ENCODE results near the gene CD200R1L. TPM values are rescaled to one million over a fixed set of nuclear protein-coding genes. Genes with fewer than 3 reads are reported as not detected.

Gene CD200R1L
- polyA plus RNA-seq, 1 of the 3 experiments (the other 2 are of a cell fraction): not detected

DNA sequence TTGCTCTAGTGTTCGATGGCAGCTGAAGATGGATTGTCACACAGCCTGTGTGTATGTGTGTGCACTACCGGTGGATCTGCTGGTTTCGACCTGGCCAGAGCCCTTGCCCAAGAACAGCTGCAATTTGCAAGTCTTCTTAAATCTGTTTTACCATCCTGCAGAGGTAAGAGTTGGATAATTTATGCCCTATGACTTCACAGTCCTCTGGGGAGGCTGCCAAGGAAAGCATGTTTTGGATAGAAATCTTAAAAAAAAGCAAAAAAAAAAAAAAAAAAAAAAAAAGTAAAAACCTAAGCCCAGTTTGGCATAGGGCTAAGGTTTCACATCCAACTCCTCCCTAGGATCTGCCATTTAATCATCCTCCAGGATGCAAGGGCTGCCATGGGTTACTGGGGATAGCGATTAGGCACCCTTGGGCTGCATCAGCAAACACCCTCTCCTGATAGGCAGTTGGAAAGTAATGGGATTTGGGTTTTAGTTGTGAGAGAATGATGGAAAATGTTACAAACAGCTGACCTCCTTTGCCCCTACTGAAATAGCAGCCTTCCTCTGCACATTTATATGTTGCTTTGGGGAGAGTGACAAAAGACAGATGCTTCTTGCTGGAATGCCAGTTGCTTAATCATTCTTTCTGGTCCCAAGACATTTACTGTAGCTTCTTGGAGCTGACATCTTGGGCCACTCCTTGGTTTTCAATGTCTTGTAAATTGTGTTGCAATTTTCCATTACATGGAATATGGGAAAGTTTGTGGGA is 35.4 kb downstream of the CD200R1L start (continued):
- TF ChIP-seq RXRA (IDR thresholded peaks at IDR 0.05; ENCODE audit: borderline replicate concordance, low read depth): 0 out of 2 replicates have a peak, but pooled peaks have one; percentile 16
- peak; percentile 87 for TF ChIP-seq TCF12 (IDR thresholded peaks at IDR 0.05)
- TF ChIP-seq POLR2AphosphoS5 (IDR thresholded peaks at IDR 0.05; ENCODE audit: low read depth, low read length): peak; percentile 46; the same call in 1 of the 2 replicates
- TF ChIP-seq, protein P1, sequence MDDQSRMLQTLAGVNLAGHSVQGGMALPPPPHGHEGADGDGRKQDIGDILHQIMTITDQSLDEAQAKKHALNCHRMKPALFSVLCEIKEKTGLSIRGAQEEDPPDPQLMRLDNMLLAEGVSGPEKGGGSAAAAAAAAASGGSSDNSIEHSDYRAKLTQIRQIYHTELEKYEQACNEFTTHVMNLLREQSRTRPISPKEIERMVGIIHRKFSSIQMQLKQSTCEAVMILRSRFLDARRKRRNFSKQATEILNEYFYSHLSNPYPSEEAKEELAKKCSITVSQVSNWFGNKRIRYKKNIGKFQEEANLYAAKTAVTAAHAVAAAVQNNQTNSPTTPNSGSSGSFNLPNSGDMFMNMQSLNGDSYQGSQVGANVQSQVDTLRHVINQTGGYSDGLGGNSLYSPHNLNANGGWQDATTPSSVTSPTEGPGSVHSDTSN (IDR thresholded peaks at IDR 0.05): peak; percentile 79
- TF ChIP-seq GATA2 (CRISPR knock-in tag; IDR thresholded peaks at IDR 0.05): no peak
- TF ChIP-seq GABPA (IDR thresholded peaks at IDR 0.05; ENCODE audit: low read depth): no peak
- peak; percentile 48; the same call in 1 of the 2 replicates for TF ChIP-seq FOXM1 (IDR thresholded peaks at IDR 0.05; ENCODE audit: low read depth)
- TF ChIP-seq MXI1 (IDR thresholded peaks at IDR 0.05; ENCODE audit: low read depth, low read length): no peak
- TF ChIP-seq, protein P2, sequence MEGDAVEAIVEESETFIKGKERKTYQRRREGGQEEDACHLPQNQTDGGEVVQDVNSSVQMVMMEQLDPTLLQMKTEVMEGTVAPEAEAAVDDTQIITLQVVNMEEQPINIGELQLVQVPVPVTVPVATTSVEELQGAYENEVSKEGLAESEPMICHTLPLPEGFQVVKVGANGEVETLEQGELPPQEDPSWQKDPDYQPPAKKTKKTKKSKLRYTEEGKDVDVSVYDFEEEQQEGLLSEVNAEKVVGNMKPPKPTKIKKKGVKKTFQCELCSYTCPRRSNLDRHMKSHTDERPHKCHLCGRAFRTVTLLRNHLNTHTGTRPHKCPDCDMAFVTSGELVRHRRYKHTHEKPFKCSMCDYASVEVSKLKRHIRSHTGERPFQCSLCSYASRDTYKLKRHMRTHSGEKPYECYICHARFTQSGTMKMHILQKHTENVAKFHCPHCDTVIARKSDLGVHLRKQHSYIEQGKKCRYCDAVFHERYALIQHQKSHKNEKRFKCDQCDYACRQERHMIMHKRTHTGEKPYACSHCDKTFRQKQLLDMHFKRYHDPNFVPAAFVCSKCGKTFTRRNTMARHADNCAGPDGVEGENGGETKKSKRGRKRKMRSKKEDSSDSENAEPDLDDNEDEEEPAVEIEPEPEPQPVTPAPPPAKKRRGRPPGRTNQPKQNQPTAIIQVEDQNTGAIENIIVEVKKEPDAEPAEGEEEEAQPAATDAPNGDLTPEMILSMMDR (IDR thresholded peaks at IDR 0.05): no peak

GRCh38 chr3:112810561-112810960 is 36.1 kb downstream of the CD200R1L start:
- Histone ChIP-seq H3F3A (replicated peaks; ENCODE audit: insufficient read depth) (peaks cover 5% of the 10 kb centered on the region), H3K9ac (no peak overlapping the region), H2AFZ (ENCODE audit: low read depth) (peak overlapping the region; percentile 32; the same call in 1 of the 2 replicates), H3K9me2 (no peaks in the 10 kb centered on the region), H3K27ac (ENCODE audit: low read depth in 2 of 2, low read length in 1 of 2) (peak overlapping the region; percentile 62 to 92; a peak in 3 of 4 replicates), H3K4me2 (0 out of 2 replicates have a peak overlapping the region, but pooled peaks have one; percentile 9), H3K79me2 (ENCODE audit: insufficient read depth) (no peaks in the 10 kb centered on the region), H3K36me3 (replicated peaks in 1 of 2; ENCODE audit: control insufficient read depth in 1 of 2, insufficient read depth in 2 of 2, low read length in 1 of 2) (no peaks in the 10 kb centered on the region), H3K4me1 (ENCODE audit: control insufficient read depth in 1 of 2, insufficient read depth in 2 of 2, low read depth in 1 of 2, low read length in 1 of 2) (peaks cover 6 to 14% of the 10 kb centered on the region in 2 experiments; a peak in 3 of 4 replicates), H3K9me3 (no peaks in the 10 kb centered on the region), H3K27me3 (ENCODE audit: insufficient read depth) (no peaks in the 10 kb centered on the region), H3K4me3 (ENCODE audit: low read depth in 2 of 2, low read length in 1 of 2) (no peak overlapping the region), H4K20me1 (ENCODE audit: insufficient read depth) (no peaks in the 10 kb centered on the region)
- WGBS (ENCODE audit: low lambda C conversion rate): 92% methylated on average over 3 of the region's 3 CpGs
- POLR2A ChIA-PET: no interaction called here
- no peak for TF ChIP-seq MXI1 (IDR thresholded peaks at IDR 0.05; ENCODE audit: low read depth, low read length)
- TF ChIP-seq RAD21 (IDR thresholded peaks at IDR 0.05; ENCODE audit: low read length): no peak
- TF ChIP-seq SIN3A (IDR thresholded peaks at IDR 0.05; ENCODE audit: borderline replicate concordance, low read depth, low read length): no peak
- TF ChIP-seq, protein P2 (IDR thresholded peaks at IDR 0.05): no peak
- no peak for TF ChIP-seq POLR2AphosphoS5 (IDR thresholded peaks at IDR 0.05; ENCODE audit: low read depth, low read length)
- TF ChIP-seq, protein P3, sequence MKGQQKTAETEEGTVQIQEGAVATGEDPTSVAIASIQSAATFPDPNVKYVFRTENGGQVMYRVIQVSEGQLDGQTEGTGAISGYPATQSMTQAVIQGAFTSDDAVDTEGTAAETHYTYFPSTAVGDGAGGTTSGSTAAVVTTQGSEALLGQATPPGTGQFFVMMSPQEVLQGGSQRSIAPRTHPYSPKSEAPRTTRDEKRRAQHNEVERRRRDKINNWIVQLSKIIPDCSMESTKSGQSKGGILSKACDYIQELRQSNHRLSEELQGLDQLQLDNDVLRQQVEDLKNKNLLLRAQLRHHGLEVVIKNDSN (IDR thresholded peaks at IDR 0.05; ENCODE audit: borderline replicate concordance, low read depth): no peak
- CTCF ChIA-PET: no interaction called here
- no peak for DNase-seq
